Neural cell (in vitro differentiated cells): ENCODE data around the gene BSN.

Experiments
- EP300 ChIP-seq: fragments of 450-650 bp; conservative IDR thresholded peaks from 2 replicates; pipeline ENCODE4 v1.6.1; 2014; ENCODE audit warnings: antibody characterized with exemption, mild to moderate bottlenecking, moderate library complexity; ENCODE audit not compliant: poor library complexity, severe bottlenecking
- EZH2 ChIP-seq: fragments of 200-600, 300-800 bp; shearing (Covaris generic), sonication (generic); IDR thresholded peaks from 2 replicates; pipeline ENCODE4 v1.6.1; 2014; ENCODE audit warnings: antibody characterized with exemption, low read length, borderline replicate concordance, mild to moderate bottlenecking; ENCODE audit not compliant: insufficient read depth, poor library complexity, severe bottlenecking
- POLR2AphosphoS5 ChIP-seq: IDR thresholded peaks from 2 replicates; pipeline ENCODE4 v1.6.1; 2012
- RAD21 ChIP-seq: fragments of 450-650 bp; conservative IDR thresholded peaks from 2 replicates; pipeline ENCODE4 v1.6.1; 2014; ENCODE audit warnings: antibody characterized with exemption, mild to moderate bottlenecking, moderate library complexity
- REST ChIP-seq: IDR thresholded peaks from 2 replicates; pipeline ENCODE4 v1.6.1; 2012; ENCODE audit warnings: borderline replicate concordance
- TF ChIP-seq, protein P1 (sequence below): fragments of 450-650 bp; IDR thresholded peaks from 2 replicates; pipeline ENCODE4 v1.5.1; 2014; ENCODE audit warnings: antibody characterized with exemption, mild to moderate bottlenecking, moderate library complexity; ENCODE audit not compliant: poor library complexity, severe bottlenecking

- no peak for TF ChIP-seq EZH2
- TF ChIP-seq, protein P1, sequence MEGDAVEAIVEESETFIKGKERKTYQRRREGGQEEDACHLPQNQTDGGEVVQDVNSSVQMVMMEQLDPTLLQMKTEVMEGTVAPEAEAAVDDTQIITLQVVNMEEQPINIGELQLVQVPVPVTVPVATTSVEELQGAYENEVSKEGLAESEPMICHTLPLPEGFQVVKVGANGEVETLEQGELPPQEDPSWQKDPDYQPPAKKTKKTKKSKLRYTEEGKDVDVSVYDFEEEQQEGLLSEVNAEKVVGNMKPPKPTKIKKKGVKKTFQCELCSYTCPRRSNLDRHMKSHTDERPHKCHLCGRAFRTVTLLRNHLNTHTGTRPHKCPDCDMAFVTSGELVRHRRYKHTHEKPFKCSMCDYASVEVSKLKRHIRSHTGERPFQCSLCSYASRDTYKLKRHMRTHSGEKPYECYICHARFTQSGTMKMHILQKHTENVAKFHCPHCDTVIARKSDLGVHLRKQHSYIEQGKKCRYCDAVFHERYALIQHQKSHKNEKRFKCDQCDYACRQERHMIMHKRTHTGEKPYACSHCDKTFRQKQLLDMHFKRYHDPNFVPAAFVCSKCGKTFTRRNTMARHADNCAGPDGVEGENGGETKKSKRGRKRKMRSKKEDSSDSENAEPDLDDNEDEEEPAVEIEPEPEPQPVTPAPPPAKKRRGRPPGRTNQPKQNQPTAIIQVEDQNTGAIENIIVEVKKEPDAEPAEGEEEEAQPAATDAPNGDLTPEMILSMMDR: no peak
- no peak for TF ChIP-seq EP300
- no peak for TF ChIP-seq RAD21
- no peak for TF ChIP-seq POLR2AphosphoS5
- TF ChIP-seq REST: no peak
These were observed 158.5 kb downstream of the BSN start for GRCh38 chr3:49712631-49713317.
